Erythroblast (primary cell): ENCODE results near the gene FGR.
"Not testable (repeated sequence)": the region's sequence is repeated elsewhere in the genome, so short reads cannot be mapped to it uniquely, and the experiment has no call there.

Experiments used
- DNase-seq, 2 experiments: peaks; one replicate each; lab custom pipeline; 2025; lab: John Stamatoyannopoulos, UW
- GATA1 ChIP-seq: IDR thresholded peaks from 2 replicates; pipeline ENCODE4 v1.6.1; 2011; ENCODE audit warnings: low read depth, mild to moderate bottlenecking, control low read depth, low read length, moderate library complexity
- POLR2A ChIP-seq: IDR thresholded peaks from 2 replicates; pipeline ENCODE4 v1.6.1; 2011; ENCODE audit warnings: mild to moderate bottlenecking, low read length

Gene FGR

GRCh38 chr1:27650539-27651175, 15.7 kb upstream of the FGR start:
- TF ChIP-seq GATA1: no peak
- DNase-seq: no peak

GRCh38 chr1:27650171-27650538, 15.2 kb upstream of the FGR start:
- DNase-seq: no peak
- no peak for TF ChIP-seq POLR2A
- no peak for TF ChIP-seq GATA1

- no peak for DNase-seq
- TF ChIP-seq GATA1 (no peak), POLR2A (no peak)
Measured at GRCh38 chr1:27649306-27649635, 14.3 kb upstream of the FGR start.

- DNase-seq: no peak
- no peak for TF ChIP-seq GATA1
- no peak for TF ChIP-seq POLR2A
Measured at GRCh38 chr1:27648602-27649305, 13.8 kb upstream of the FGR start.

GRCh38 chr1:27647328-27647727, 12.3 kb upstream of the FGR start:
- TF ChIP-seq GATA1: no peak
- no peak for TF ChIP-seq POLR2A
- DNase-seq: no peak

- TF ChIP-seq GATA1 (no peak), POLR2A (no peak)
- DNase-seq: no peak
Measured at GRCh38 chr1:27646676-27647075, 11.7 kb upstream of the FGR start.

GRCh38 chr1:27645071-27645415, 10.1 kb upstream of the FGR start:
- no peak for TF ChIP-seq GATA1
- TF ChIP-seq POLR2A: no peak
- no peak for DNase-seq

GRCh38 chr1:27644369-27645070, 9.5 kb upstream of the FGR start:
- TF ChIP-seq GATA1: no peak
- TF ChIP-seq POLR2A: no peak
- no peak for DNase-seq

GRCh38 chr1:27643600-27644368, 8.8 kb upstream of the FGR start:
- DNase-seq: peak in 1 of 2 experiments; percentile 68
- TF ChIP-seq GATA1 (no peak), POLR2A (no peak)

GRCh38 chr1:27640514-27640913, 5.5 kb upstream of the FGR start:
- not testable (repeated sequence) for DNase-seq

- no peak for DNase-seq
Measured at GRCh38 chr1:27638805-27639204, 3.8 kb upstream of the FGR start.

GRCh38 chr1:27638047-27638734, 3.2 kb upstream of the FGR start:
- TF ChIP-seq GATA1: no peak
- TF ChIP-seq POLR2A: no peak
- no peak for DNase-seq

More at GRCh38 chr1:27638805-27639204, 3.8 kb upstream of the FGR start:
- TF ChIP-seq GATA1 (no peak), POLR2A (no peak)

GRCh38 chr1:27635396-27636142, 584 bp upstream of the FGR start:
- TF ChIP-seq POLR2A (no peak), GATA1 (no peak)
- no peak for DNase-seq
